ENCODE results near the gene MBD1.
"Not testable (repeated sequence)": the region's sequence is repeated elsewhere in the genome, so short reads cannot be mapped to it uniquely, and the experiment has no call there.

The MBD1 gene

GRCh38 chr18:50268022-50268747 is 13.1 kb downstream of the MBD1 start:
- peak; percentile 83 to 85 for DNase-seq

DNA sequence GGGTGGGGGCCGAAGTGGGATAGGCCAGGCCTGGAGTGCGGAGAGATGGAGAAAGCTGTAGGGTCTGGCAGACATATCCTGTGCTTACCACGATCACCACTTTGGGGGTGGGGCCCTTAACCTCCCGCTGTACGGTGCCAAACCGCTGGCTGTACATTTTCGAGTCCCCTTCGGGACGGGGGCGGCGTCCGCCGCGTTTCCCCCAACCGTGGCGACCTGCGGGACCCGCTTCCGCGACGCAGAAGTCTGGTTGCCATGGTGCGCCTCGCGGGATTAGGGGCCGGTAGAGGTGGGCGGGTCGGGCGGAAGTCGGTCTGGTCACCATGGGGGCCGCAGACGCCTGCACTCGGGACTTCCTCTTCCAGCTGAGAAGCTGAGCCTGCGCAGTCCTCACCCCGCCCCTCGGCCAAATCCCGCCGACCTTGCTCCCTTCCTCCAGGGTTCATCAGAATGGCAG is 15.0 kb downstream of the MBD1 start, which contains the start of gene CFAP53:
CFAP53 (minus strand) TSS at position 248 of the 457 bp plus-strand sequence; CDS start at position 157, 91 bp downstream.
- DNase-seq, result peak; percentile 86 to 91

GRCh38 chr18:50262977-50263376 is 18.3 kb downstream of the MBD1 start:
- DNase-seq, result no peak

GRCh38 chr18:50250935-50251334 is 30.4 kb downstream of the MBD1 start:
- DNase-seq, result no peak

GRCh38 chr18:50249576-50249975 is 31.7 kb downstream of the MBD1 start:
- no peak for DNase-seq

GRCh38 chr18:50247561-50247960 is 33.8 kb downstream of the MBD1 start:
- no peak for DNase-seq

DNA sequence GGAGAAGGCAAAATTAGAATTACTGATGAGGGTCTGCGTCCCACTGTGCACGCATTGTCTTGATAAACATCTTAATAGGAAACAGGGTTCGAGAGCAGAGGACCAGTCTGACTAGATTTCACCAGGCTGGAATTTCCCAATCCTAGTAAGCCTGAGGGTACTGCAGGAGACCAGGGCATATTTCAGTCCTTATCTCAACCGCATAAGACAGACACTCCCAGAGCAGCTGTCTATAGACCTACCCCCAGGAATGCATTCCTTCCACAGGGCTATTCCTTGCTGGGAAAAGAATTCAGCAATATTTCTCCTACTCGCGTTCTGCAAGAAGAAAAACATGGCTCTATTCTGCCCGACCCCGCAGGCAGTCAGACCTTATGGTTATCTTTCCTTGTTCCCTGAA is 39.6 kb downstream of the MBD1 start:
- DNase-seq, result not testable (repeated sequence)

- no peak for DNase-seq
Measured at GRCh38 chr18:50240080-50240563, 41.2 kb downstream of the MBD1 start.

- DNase-seq, result no peak
Measured at GRCh38 chr18:50232419-50232818, 48.9 kb downstream of the MBD1 start.

DNA sequence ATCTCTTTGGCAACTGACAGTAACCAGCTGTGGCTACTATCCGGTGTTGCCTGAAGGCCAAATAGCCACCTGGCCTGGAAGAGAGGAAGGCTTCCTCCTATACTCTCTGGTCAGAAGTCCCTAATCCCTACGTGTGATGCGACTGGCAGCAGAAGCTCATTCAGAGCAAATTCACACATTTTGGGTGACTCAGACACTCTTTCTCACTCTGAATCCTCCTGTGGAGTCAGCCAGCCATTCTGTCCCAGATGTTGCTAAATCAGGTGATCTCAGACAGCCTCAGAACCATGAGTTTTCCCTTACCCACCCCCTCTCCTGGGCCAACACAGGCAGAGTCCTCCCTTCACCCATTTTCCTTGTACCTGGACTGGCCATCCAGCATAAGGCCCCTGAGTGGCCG is 49.7 kb downstream of the MBD1 start:
- no peak for DNase-seq

- not testable (repeated sequence) for DNase-seq
Measured at GRCh38 chr18:50220249-50220648, 61.1 kb downstream of the MBD1 start.
